ENCODE measurements around the gene ARHGEF6.

Gene ARHGEF6

GRCh38 chrX:136684120-136684519 lies 96.6 kb downstream of the ARHGEF6 start:
- H3K9me3 ChIP-seq (ENCODE audit: control insufficient read depth, insufficient read depth, low read depth, low read length), result no peaks in the 10 kb centered on the region
- ChIA-PET CTCF (interaction anchor here (0.6 kb wide), 1 partner anchor 24 kb away, joined by 3 read pairs; no protein-coding TSS in a partner anchor), POLR2A (no interaction called here)
- no peaks in the 10 kb centered on the region for H3K4me1 ChIP-seq (ENCODE audit: control insufficient read depth, insufficient read depth, low read length)
- H3K4me3 ChIP-seq (ENCODE audit: low read depth, low read length), result no peak overlapping the region
- peaks cover 0 to 8% of the 10 kb centered on the region in 2 experiments; a peak in 1 of 3 replicates for H3K36me3 ChIP-seq (ENCODE audit: control insufficient read depth in 2 of 2, insufficient read depth in 1 of 2, low read length in 2 of 2)
- no peak overlapping the region for H3K27ac ChIP-seq (ENCODE audit: extremely low read depth, low read depth, low read length)
- TF ChIP-seq ZNF148 (tag by site-specific recombination; IDR thresholded peaks at IDR 0.05; ENCODE audit: borderline replicate concordance), result no peak
- TF ChIP-seq, protein P1, sequence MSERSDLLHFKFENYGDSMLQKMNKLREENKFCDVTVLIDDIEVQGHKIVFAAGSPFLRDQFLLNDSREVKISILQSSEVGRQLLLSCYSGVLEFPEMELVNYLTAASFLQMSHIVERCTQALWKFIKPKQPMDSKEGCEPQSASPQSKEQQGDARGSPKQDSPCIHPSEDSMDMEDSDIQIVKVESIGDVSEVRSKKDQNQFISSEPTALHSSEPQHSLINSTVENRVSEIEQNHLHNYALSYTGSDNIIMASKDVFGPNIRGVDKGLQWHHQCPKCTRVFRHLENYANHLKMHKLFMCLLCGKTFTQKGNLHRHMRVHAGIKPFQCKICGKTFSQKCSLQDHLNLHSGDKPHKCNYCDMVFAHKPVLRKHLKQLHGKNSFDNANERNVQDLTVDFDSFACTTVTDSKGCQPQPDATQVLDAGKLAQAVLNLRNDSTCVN (tag by site-specific recombination; optimal IDR thresholded peaks at IDR 0.05), result no peak
- TF ChIP-seq ZNF560 (tag by site-specific recombination; IDR thresholded peaks at IDR 0.05; ENCODE audit: borderline replicate concordance), result no peak
- TF ChIP-seq SETDB1 (IDR thresholded peaks at IDR 0.05; ENCODE audit: insufficient read length, low read length), result no peak
- TF ChIP-seq ZNF585B (tag by site-specific recombination; IDR thresholded peaks at IDR 0.05), result no peak
- no peak for TF ChIP-seq ZNF530 (tag by site-specific recombination; IDR thresholded peaks at IDR 0.05; ENCODE audit: low read depth)
- TF ChIP-seq, protein P2, sequence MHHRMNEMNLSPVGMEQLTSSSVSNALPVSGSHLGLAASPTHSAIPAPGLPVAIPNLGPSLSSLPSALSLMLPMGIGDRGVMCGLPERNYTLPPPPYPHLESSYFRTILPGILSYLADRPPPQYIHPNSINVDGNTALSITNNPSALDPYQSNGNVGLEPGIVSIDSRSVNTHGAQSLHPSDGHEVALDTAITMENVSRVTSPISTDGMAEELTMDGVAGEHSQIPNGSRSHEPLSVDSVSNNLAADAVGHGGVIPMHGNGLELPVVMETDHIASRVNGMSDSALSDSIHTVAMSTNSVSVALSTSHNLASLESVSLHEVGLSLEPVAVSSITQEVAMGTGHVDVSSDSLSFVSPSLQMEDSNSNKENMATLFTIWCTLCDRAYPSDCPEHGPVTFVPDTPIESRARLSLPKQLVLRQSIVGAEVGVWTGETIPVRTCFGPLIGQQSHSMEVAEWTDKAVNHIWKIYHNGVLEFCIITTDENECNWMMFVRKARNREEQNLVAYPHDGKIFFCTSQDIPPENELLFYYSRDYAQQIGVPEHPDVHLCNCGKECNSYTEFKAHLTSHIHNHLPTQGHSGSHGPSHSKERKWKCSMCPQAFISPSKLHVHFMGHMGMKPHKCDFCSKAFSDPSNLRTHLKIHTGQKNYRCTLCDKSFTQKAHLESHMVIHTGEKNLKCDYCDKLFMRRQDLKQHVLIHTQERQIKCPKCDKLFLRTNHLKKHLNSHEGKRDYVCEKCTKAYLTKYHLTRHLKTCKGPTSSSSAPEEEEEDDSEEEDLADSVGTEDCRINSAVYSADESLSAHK (tag by site-specific recombination; IDR thresholded peaks at IDR 0.05), result no peak
- TF ChIP-seq ZSCAN30 (tag by site-specific recombination; IDR thresholded peaks at IDR 0.05), result no peak
- no peak for TF ChIP-seq ZNF792 (tag by site-specific recombination; IDR thresholded peaks at IDR 0.05)
- no peak for TF ChIP-seq ZNF335 (tag by site-specific recombination; conservative IDR thresholded peaks at IDR 0.05)
- no peak for TF ChIP-seq ZNF292 (tag by site-specific recombination; IDR thresholded peaks at IDR 0.05; ENCODE audit: borderline replicate concordance, low read depth)
- TF ChIP-seq TCF7L2 (IDR thresholded peaks at IDR 0.05; ENCODE audit: borderline replicate concordance, low read depth, low read length), result no peak
- no peak for TF ChIP-seq ZNF707 (tag by site-specific recombination; IDR thresholded peaks at IDR 0.05)
- TF ChIP-seq, protein P3, sequence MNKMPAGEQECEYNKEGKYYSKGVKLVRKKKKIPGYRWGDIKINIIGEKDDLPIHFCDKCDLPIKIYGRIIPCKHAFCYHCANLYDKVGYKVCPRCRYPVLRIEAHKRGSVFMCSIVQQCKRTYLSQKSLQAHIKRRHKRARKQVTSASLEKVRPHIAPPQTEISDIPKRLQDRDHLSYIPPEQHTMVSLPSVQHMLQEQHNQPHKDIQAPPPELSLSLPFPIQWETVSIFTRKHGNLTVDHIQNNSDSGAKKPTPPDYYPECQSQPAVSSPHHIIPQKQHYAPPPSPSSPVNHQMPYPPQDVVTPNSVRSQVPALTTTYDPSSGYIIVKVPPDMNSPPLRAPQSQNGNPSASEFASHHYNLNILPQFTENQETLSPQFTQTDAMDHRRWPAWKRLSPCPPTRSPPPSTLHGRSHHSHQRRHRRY (tag by site-specific recombination; IDR thresholded peaks at IDR 0.05), result no peak

- Histone ChIP-seq H3K4me3 (ENCODE audit: low read depth, low read length) (no peak overlapping the region), H3K36me3 (ENCODE audit: control insufficient read depth in 2 of 2, insufficient read depth in 1 of 2, low read length in 2 of 2) (peaks cover 0 to 5% of the 10 kb centered on the region in 2 experiments; a peak in 1 of 3 replicates), H3K9me3 (ENCODE audit: control insufficient read depth, insufficient read depth, low read depth, low read length) (no peaks in the 10 kb centered on the region), H3K4me1 (ENCODE audit: control insufficient read depth, insufficient read depth, low read length) (no peaks in the 10 kb centered on the region), H3K27ac (ENCODE audit: extremely low read depth, low read depth, low read length) (no peak overlapping the region)
- TF ChIP-seq ZNF544 (tag by site-specific recombination; IDR thresholded peaks at IDR 0.05), result no peak
- TF ChIP-seq SETDB1 (IDR thresholded peaks at IDR 0.05; ENCODE audit: insufficient read length, low read length), result no peak
- POLR2A ChIA-PET, result no interaction called here
- CTCF ChIA-PET, result no interaction called here
Observed at GRCh38 chrX:136679531-136679930, 101.2 kb downstream of the ARHGEF6 start.

Data from HEK293 (cell line).